ENCODE data around the gene SOAT2. TPM values are rescaled to one million over a fixed set of nuclear protein-coding genes. Genes with fewer than 3 reads are reported as not detected.

The SOAT2 gene
- total RNA-seq, 2 experiments from 2014 or later = 10.8 to 13.3 TPM

- H3K4me3 Mint-ChIP-seq = no peak overlapping the region
- ChIA-PET CTCF (interaction anchor here (1.8 to 2.2 kb wide), 2 partner anchors 28 to 66 kb away, joined by 4 to 8 read pairs; no protein-coding TSS in a partner anchor), POLR2A (no interaction called here)
- H3K9me3 Mint-ChIP-seq (ENCODE audit: insufficient read depth) = no peaks in the 10 kb centered on the region
- DNase-seq (no peak), ATAC-seq (no peak)
- peaks cover 5% of the 10 kb centered on the region for H3K27me3 Mint-ChIP-seq (ENCODE audit: low read depth)
- H3K4me1 Mint-ChIP-seq (ENCODE audit: low read depth) = peaks cover 3% of the 10 kb centered on the region
- H3K27ac Mint-ChIP-seq = no peak overlapping the region
- no peaks in the 10 kb centered on the region for H3K36me3 Mint-ChIP-seq (ENCODE audit: low read depth)
Measured at GRCh38 chr12:53131844-53132243, 28.6 kb downstream of the SOAT2 start.

- POLR2A ChIA-PET = interaction anchor here (0.6 kb wide), 1 partner anchor 26 kb away, joined by 3 read pairs; no protein-coding TSS in a partner anchor
Measured at GRCh38 chr12:53133722-53134121, 30.4 kb downstream of the SOAT2 start.

GRCh38 chr12:53143355-53143754 lies 40.1 kb downstream of the SOAT2 start:
- ChIA-PET POLR2A (no interaction called here), CTCF (interaction anchor here (3.0 kb wide), 1 partner anchor 16 kb away, joined by 10 read pairs; no protein-coding TSS in a partner anchor)
- DNase-seq (no peak), ATAC-seq (no peak)
- Mint-ChIP-seq H3K27ac (no peak overlapping the region), H3K36me3 (ENCODE audit: low read depth) (no peaks in the 10 kb centered on the region), H3K4me3 (no peak overlapping the region), H3K4me1 (ENCODE audit: low read depth) (no peaks in the 10 kb centered on the region), H3K9me3 (ENCODE audit: insufficient read depth) (peaks cover 5% of the 10 kb centered on the region), H3K27me3 (ENCODE audit: low read depth) (peaks cover 7% of the 10 kb centered on the region)

More at GRCh38 chr12:53133722-53134121, 30.4 kb downstream of the SOAT2 start:
- Mint-ChIP-seq H3K4me1 (ENCODE audit: low read depth) (no peaks in the 10 kb centered on the region), H3K27me3 (ENCODE audit: low read depth) (peaks cover 4% of the 10 kb centered on the region), H3K27ac (no peak overlapping the region), H3K9me3 (ENCODE audit: insufficient read depth) (peaks cover 8% of the 10 kb centered on the region), H3K36me3 (ENCODE audit: low read depth) (no peaks in the 10 kb centered on the region), H3K4me3 (no peak overlapping the region)
- no peak for ATAC-seq
- CTCF ChIA-PET = interaction anchor here (1.8 kb wide), 1 partner anchor 68 kb away, joined by 4 read pairs; no protein-coding TSS in a partner anchor
- DNase-seq = no peak

GRCh38 chr12:53145383-53146260 lies 42.3 kb downstream of the SOAT2 start:
- ATAC-seq = no peak

GRCh38 chr12:53147181-53147580 lies 43.9 kb downstream of the SOAT2 start:
- ATAC-seq (no peak), DNase-seq (no peak)
- H3K36me3 Mint-ChIP-seq (ENCODE audit: low read depth) = no peaks in the 10 kb centered on the region
- peaks cover 7% of the 10 kb centered on the region for H3K27me3 Mint-ChIP-seq (ENCODE audit: low read depth)
- H3K9me3 Mint-ChIP-seq (ENCODE audit: insufficient read depth) = no peaks in the 10 kb centered on the region
- ChIA-PET CTCF (no interaction called here), POLR2A (interaction anchor here (0.6 kb wide), 1 partner anchor 1034 kb away, joined by 3 read pairs; no protein-coding TSS in a partner anchor)
- H3K27ac Mint-ChIP-seq = no peak overlapping the region
- H3K4me1 Mint-ChIP-seq (ENCODE audit: low read depth) = no peaks in the 10 kb centered on the region
- no peak overlapping the region for H3K4me3 Mint-ChIP-seq

More at GRCh38 chr12:53145383-53146260, 42.3 kb downstream of the SOAT2 start:
- CTCF ChIA-PET = interaction anchor here (1.4 to 3.0 kb wide), 2 partner anchors 14 to 80 kb away, joined by 4 to 10 read pairs; no protein-coding TSS in a partner anchor
- Mint-ChIP-seq H3K4me1 (ENCODE audit: low read depth) (no peaks in the 10 kb centered on the region), H3K36me3 (ENCODE audit: low read depth) (no peaks in the 10 kb centered on the region), H3K4me3 (no peak overlapping the region), H3K27me3 (ENCODE audit: low read depth) (peaks cover 7% of the 10 kb centered on the region), H3K27ac (no peak overlapping the region), H3K9me3 (ENCODE audit: insufficient read depth) (no peaks in the 10 kb centered on the region)
- no peak for DNase-seq
- POLR2A ChIA-PET = no interaction called here

GRCh38 chr12:53147653-53148052 lies 44.4 kb downstream of the SOAT2 start:
- ATAC-seq (no peak), DNase-seq (no peak)
- Mint-ChIP-seq H3K27ac (no peak overlapping the region), H3K9me3 (ENCODE audit: insufficient read depth) (no peaks in the 10 kb centered on the region), H3K36me3 (ENCODE audit: low read depth) (no peaks in the 10 kb centered on the region), H3K4me1 (ENCODE audit: low read depth) (no peaks in the 10 kb centered on the region), H3K4me3 (no peak overlapping the region), H3K27me3 (ENCODE audit: low read depth) (peaks cover 7% of the 10 kb centered on the region)
- ChIA-PET CTCF (no interaction called here), POLR2A (no interaction called here)

GRCh38 chr12:53151039-53151438 lies 47.8 kb downstream of the SOAT2 start:
- POLR2A ChIA-PET = no interaction called here

GRCh38 chr12:53152390-53152789 lies 49.1 kb downstream of the SOAT2 start:
- ATAC-seq (no peak), DNase-seq (no peak)
- H3K27me3 Mint-ChIP-seq (ENCODE audit: low read depth) = peaks cover 8% of the 10 kb centered on the region
- no peak overlapping the region for H3K4me3 Mint-ChIP-seq
- peaks cover 6% of the 10 kb centered on the region for H3K4me1 Mint-ChIP-seq (ENCODE audit: low read depth)
- POLR2A ChIA-PET = no interaction called here
- CTCF ChIA-PET = interaction anchor here (0.7 to 1.2 kb wide), 4 partner anchors 8 to 66 kb away, joined by 3 to 4 read pairs (median 3); no protein-coding TSS in a partner anchor
- no peaks in the 10 kb centered on the region for H3K36me3 Mint-ChIP-seq (ENCODE audit: low read depth)
- no peaks in the 10 kb centered on the region for H3K9me3 Mint-ChIP-seq (ENCODE audit: insufficient read depth)
- H3K27ac Mint-ChIP-seq = no peak overlapping the region

More at GRCh38 chr12:53151039-53151438, 47.8 kb downstream of the SOAT2 start:
- Mint-ChIP-seq H3K4me1 (ENCODE audit: low read depth) (no peaks in the 10 kb centered on the region), H3K9me3 (ENCODE audit: insufficient read depth) (no peaks in the 10 kb centered on the region), H3K27ac (no peak overlapping the region), H3K4me3 (no peak overlapping the region), H3K36me3 (ENCODE audit: low read depth) (no peaks in the 10 kb centered on the region), H3K27me3 (ENCODE audit: low read depth) (peaks cover 11% of the 10 kb centered on the region)
- CTCF ChIA-PET = interaction anchor here (0.9 kb wide), 1 partner anchor 39 kb away, joined by 3 read pairs; no protein-coding TSS in a partner anchor
- no peak for DNase-seq
- ATAC-seq = no peak

GRCh38 chr12:53159195-53159839 lies 56.0 kb downstream of the SOAT2 start:
- H3K27me3 Mint-ChIP-seq (ENCODE audit: low read depth) = no peaks in the 10 kb centered on the region
- peaks cover 18% of the 10 kb centered on the region for H3K4me1 Mint-ChIP-seq (ENCODE audit: low read depth)
- POLR2A ChIA-PET = interaction anchor here (0.6 to 1.9 kb wide), 6 partner anchors 21 to 162 kb away, joined by 3 to 8 read pairs (median 6); partner anchors contain the start of genes AAAS, CSAD, ESPL1 and MYG1
- ATAC-seq (peak; percentile 99), DNase-seq (peak; percentile 95)
- H3K4me3 Mint-ChIP-seq = no peak overlapping the region
- H3K36me3 Mint-ChIP-seq (ENCODE audit: low read depth) = peaks cover 2% of the 10 kb centered on the region
- CTCF ChIA-PET = interaction anchor here (0.5 to 6.0 kb wide), 51 partner anchors 9 to 274 kb away, joined by 3 to 58 read pairs (median 7); partner anchors contain the start of genes AAAS, CSAD, ESPL1 and ITGB7
- no peaks in the 10 kb centered on the region for H3K9me3 Mint-ChIP-seq (ENCODE audit: insufficient read depth)
- H3K27ac Mint-ChIP-seq = peak overlapping the region; percentile 81

GRCh38 chr12:53160000-53160399 lies 56.7 kb downstream of the SOAT2 start:
- peaks cover 2% of the 10 kb centered on the region for H3K36me3 Mint-ChIP-seq (ENCODE audit: low read depth)
- CTCF ChIA-PET = interaction anchor here (0.7 to 6.0 kb wide), 51 partner anchors 8 to 265 kb away, joined by 3 to 58 read pairs (median 7); partner anchors contain the start of genes AAAS, CSAD, ESPL1 and ITGB7
- ATAC-seq (no peak), DNase-seq (no peak)
- H3K27me3 Mint-ChIP-seq (ENCODE audit: low read depth) = no peaks in the 10 kb centered on the region
- POLR2A ChIA-PET = interaction anchor here (0.6 to 1.9 kb wide), 6 partner anchors 20 to 161 kb away, joined by 3 to 8 read pairs (median 6); partner anchors contain the start of genes AAAS, CSAD, ESPL1 and MYG1
- H3K4me1 Mint-ChIP-seq (ENCODE audit: low read depth) = peaks cover 18% of the 10 kb centered on the region
- no peak overlapping the region for H3K4me3 Mint-ChIP-seq
- H3K27ac Mint-ChIP-seq = no peak overlapping the region
- H3K9me3 Mint-ChIP-seq (ENCODE audit: insufficient read depth) = no peaks in the 10 kb centered on the region

- ChIA-PET CTCF (interaction anchor here (0.7 to 6.0 kb wide), 36 partner anchors 9 to 261 kb away, joined by 3 to 58 read pairs (median 10); partner anchors contain the start of genes AAAS, CSAD, ESPL1 and ITGB7), POLR2A (interaction anchor here (1.6 to 1.9 kb wide), 2 partner anchors 19 to 107 kb away, joined by 5 to 8 read pairs; partner anchors contain the start of genes CSAD, ESPL1 and ZNF740)
- Mint-ChIP-seq H3K36me3 (ENCODE audit: low read depth) (peaks cover 2% of the 10 kb centered on the region), H3K4me3 (no peak overlapping the region), H3K9me3 (ENCODE audit: insufficient read depth) (no peaks in the 10 kb centered on the region), H3K4me1 (ENCODE audit: low read depth) (peaks cover 18% of the 10 kb centered on the region), H3K27ac (no peak overlapping the region), H3K27me3 (ENCODE audit: low read depth) (no peaks in the 10 kb centered on the region)
- DNase-seq (no peak), ATAC-seq (no peak)
Measured at GRCh38 chr12:53160673-53161072, 57.4 kb downstream of the SOAT2 start.

Measured in activated CD8-positive, alpha-beta T cell treated with anti-CD3 and anti-CD28 coated beads, Interleukin-2, amount 10 ng/mL, durations not matched to agents 7 days and 5 days (primary cell).